Stimulated activated CD8-positive, alpha-beta memory T cell treated with anti-CD3 and anti-CD28 coated beads, Interleukin-12 subunit alpha, Interleukin-12 subunit beta, amount 100 ng/mL, for 24 hours (primary cell): ENCODE results near the gene ASB2.
A peak's percentile ranks its signal among the peaks of the same experiment; 100 is the strongest.

Experiments used
- DNase-seq: peaks from one replicate; pipeline ENCODE4 v3.0.0-alpha.2; 2020; ENCODE audit errors: extremely low read depth

ASB2 gene

GRCh38 chr14:93981316-93982229 lies 5.2 kb upstream of the ASB2 start:
- no peak for DNase-seq

GRCh38 chr14:93980456-93981201 lies 4.3 kb upstream of the ASB2 start:
- no peak for DNase-seq

GRCh38 chr14:93978735-93979134 lies 2.4 kb upstream of the ASB2 start:
- DNase-seq: no peak

GRCh38 chr14:93977790-93978581 lies 1.6 kb upstream of the ASB2 start:
- DNase-seq: peak; percentile 55

GRCh38 chr14:93977171-93977570 lies 801 bp upstream of the ASB2 start:
- DNase-seq: no peak

- no peak for DNase-seq
Observed at GRCh38 chr14:93975791-93976476, 436 bp downstream of the ASB2 start.

GRCh38 chr14:93974833-93975232 lies 1.5 kb downstream of the ASB2 start:
- DNase-seq: no peak

GRCh38 chr14:93974299-93974698 lies 2.1 kb downstream of the ASB2 start:
- DNase-seq: no peak

- DNase-seq: no peak
Observed at GRCh38 chr14:93973607-93974006, 2.8 kb downstream of the ASB2 start.

- DNase-seq: no peak
Observed at GRCh38 chr14:93972618-93973205, 3.7 kb downstream of the ASB2 start.

GRCh38 chr14:93971635-93972027 lies 4.7 kb downstream of the ASB2 start:
- DNase-seq: no peak

- no peak for DNase-seq
Observed at GRCh38 chr14:93970965-93971634, 5.3 kb downstream of the ASB2 start.

- no peak for DNase-seq
Observed at GRCh38 chr14:93970585-93970964, 5.8 kb downstream of the ASB2 start.

GRCh38 chr14:93969082-93969828 lies 7.1 kb downstream of the ASB2 start:
- no peak for DNase-seq

- DNase-seq: no peak
Observed at GRCh38 chr14:93967637-93968250, 8.6 kb downstream of the ASB2 start.

GRCh38 chr14:93965946-93966474 lies 10.4 kb downstream of the ASB2 start:
- no peak for DNase-seq

GRCh38 chr14:93965287-93965821 lies 11.0 kb downstream of the ASB2 start:
- no peak for DNase-seq

- no peak for DNase-seq
Observed at GRCh38 chr14:93964820-93965286, 11.5 kb downstream of the ASB2 start.

- no peak for DNase-seq
Observed at GRCh38 chr14:93964281-93964680, 12.1 kb downstream of the ASB2 start.
